Left lung (tissue), 10 donors: ENCODE data around the gene PTPRR. TPM values are rescaled to one million over a fixed set of nuclear protein-coding genes. Genes with fewer than 3 reads are reported as not detected.

Source experiments
- ATAC-seq: fragments of 200-7000 bp; cut with Tn5 transposase; one replicate; pipeline ENCODE4 v1.9.1; 2020; ENCODE audit warnings: moderate library complexity
- DNase-seq, 4 donors: peaks; one replicate each; pipeline ENCODE4 v3.0.0-alpha.2; 2013 to 2020
- H3K27ac ChIP-seq, 2 donors: fragments of 200-600 bp; sonication (generic) in 1 of 2; one replicate each; pipeline versions ENCODE4 v1.5.0 to v1.8.0; 2020 to 2021
- H3K27me3 ChIP-seq, 2 donors: fragments of 200-600 bp; sonication (generic) in 1 of 2; one replicate each; pipeline versions ENCODE4 v1.5.0 to v1.8.0; 2020 to 2021
- H3K36me3 ChIP-seq, 2 donors: fragments of 200-600 bp; sonication (generic) in 1 of 2; one replicate each; pipeline versions ENCODE4 v1.5.0 to v1.8.0; 2020 to 2021
- H3K4me1 ChIP-seq, 2 donors: fragments of 200-600 bp; one replicate each; pipeline ENCODE4 v1.8.0; 2021
- H3K4me3 ChIP-seq, 2 donors: fragments of 200-600 bp; sonication (generic) in 1 of 2; one replicate each; pipeline versions ENCODE4 v1.5.0 to v1.8.0; 2020 to 2021; ENCODE audit warnings: mild to moderate bottlenecking in 1 of 2
- H3K9me3 ChIP-seq, 2 donors: fragments of 200-600 bp; sonication (generic) in 1 of 2; one replicate each; pipeline versions ENCODE4 v1.5.0 to v1.8.0; 2020 to 2021
- CTCF ChIP-seq, 2 donors: fragments of 200-600 bp; sonication (generic) in 1 of 2; IDR thresholded peaks; one replicate each; pipeline versions ENCODE4 v1.5.0 to v1.8.0; 2021; ENCODE audit warnings: antibody characterized with exemption in 2 of 2
- intact Hi-C, 2 donors: fragments of 100-400 bp; cut with DNase I; formaldehyde crosslinking; loops; one replicate each; pipeline versions ENCODE4 v1.11.2 to v1.14.2; 2022
- polyA plus RNA-seq, 6 donors: library from polyadenylated mRNA; unstranded; fragments of 120-200 nt; gene quantifications; one replicate each; pipeline ENCODE4 v1.2.1, GENCODE V29; 2013; ENCODE audit not compliant: insufficient read length in 6 of 6
- total RNA-seq, 2 donors: library from RNA; stranded (reverse); fragmentation: NEBNext Ultra II Directional; extraction: Animal tissue kit (Norgen Biotek cat#: 25700); gene quantifications; one replicate each; pipeline ENCODE4 v1.2.1, GENCODE V29; 2021
- donor health status: DM: no; HTN: yes; CAD: no.
- donor health status: DM: no; HTN: no; CAD: no.

Gene PTPRR
- total and polyA plus RNA-seq, 8 donors = 0.10 to 1.4 (median 0.20) TPM

- peaks cover 4 to 10% of the 10 kb centered on the region in 2 donors for H3K4me1 ChIP-seq
- H3K36me3 ChIP-seq = no peaks in the 10 kb centered on the region
- no peaks in the 10 kb centered on the region for H3K9me3 ChIP-seq
- H3K27ac ChIP-seq = peak overlapping the region in 1 of 2 donors; percentile 22
- ATAC-seq (peak; percentile 55), DNase-seq (peak in 2 of 4 donors; percentile 83 to 86)
- TF ChIP-seq CTCF (IDR thresholded peaks at IDR 0.05) = no peak
- no peaks in the 10 kb centered on the region for H3K27me3 ChIP-seq
- intact Hi-C loops = no loop called here
- H3K4me3 ChIP-seq = no peak overlapping the region
These were observed 67.2 kb downstream of the PTPRR start for GRCh38 chr12:70853326-70853725.

GRCh38 chr12:70852416-70853150 is 68.0 kb downstream of the PTPRR start:
- Histone ChIP-seq H3K36me3 (no peaks in the 10 kb centered on the region), H3K27me3 (no peaks in the 10 kb centered on the region), H3K9me3 (no peaks in the 10 kb centered on the region), H3K4me1 (peaks cover 4 to 10% of the 10 kb centered on the region in 2 donors), H3K4me3 (no peak overlapping the region), H3K27ac (no peak overlapping the region)
- ATAC-seq (no peak), DNase-seq (no peak)
- intact Hi-C loops = no loop called here
- TF ChIP-seq CTCF (IDR thresholded peaks at IDR 0.05) = no peak

- H3K27me3 ChIP-seq = no peaks in the 10 kb centered on the region
- no peak overlapping the region for H3K27ac ChIP-seq
- intact Hi-C loops = loop anchor here in 1 of 2 donors (5.0 kb wide), 1 partner anchor 117 kb away; no protein-coding TSS in a partner anchor
- H3K4me1 ChIP-seq = peaks cover 0 to 10% of the 10 kb centered on the region in 2 donors
- peak; percentile 10 to 18 for TF ChIP-seq CTCF (IDR thresholded peaks at IDR 0.05)
- DNase-seq (peak in 1 of 4 donors; percentile 35), ATAC-seq (peak; percentile 76)
- no peaks in the 10 kb centered on the region for H3K36me3 ChIP-seq
- H3K9me3 ChIP-seq = no peaks in the 10 kb centered on the region
- H3K4me3 ChIP-seq = no peak overlapping the region
These were observed 71.1 kb downstream of the PTPRR start for GRCh38 chr12:70849265-70849960.

DNA sequence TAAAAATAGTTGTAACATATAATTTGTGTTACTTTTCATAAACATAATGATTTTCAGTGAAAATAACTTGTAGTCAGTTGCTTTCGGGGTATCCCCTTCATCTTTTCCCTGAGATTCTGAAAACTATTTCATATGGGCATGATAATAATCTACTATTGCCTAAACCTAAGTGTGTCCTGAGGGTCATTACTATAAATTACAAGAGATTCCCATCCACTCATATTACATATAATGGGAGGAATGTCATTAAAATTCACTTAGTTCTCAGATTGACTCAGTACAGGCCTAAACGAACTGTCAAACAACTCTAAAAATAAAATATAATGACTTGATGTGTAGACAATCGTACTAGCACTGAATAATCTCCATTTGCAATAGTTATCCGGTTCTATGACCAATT is 72.7 kb downstream of the PTPRR start:
- no peak for TF ChIP-seq CTCF (IDR thresholded peaks at IDR 0.05)
- ATAC-seq (no peak), DNase-seq (no peak)
- Histone ChIP-seq H3K27ac (no peak overlapping the region), H3K4me3 (no peak overlapping the region), H3K4me1 (peaks cover 0 to 3% of the 10 kb centered on the region in 2 donors), H3K36me3 (no peaks in the 10 kb centered on the region), H3K9me3 (no peaks in the 10 kb centered on the region), H3K27me3 (no peaks in the 10 kb centered on the region)
- intact Hi-C loops = loop anchor here in 1 of 2 donors (5.0 kb wide), 1 partner anchor 116 kb away; no protein-coding TSS in a partner anchor

DNA sequence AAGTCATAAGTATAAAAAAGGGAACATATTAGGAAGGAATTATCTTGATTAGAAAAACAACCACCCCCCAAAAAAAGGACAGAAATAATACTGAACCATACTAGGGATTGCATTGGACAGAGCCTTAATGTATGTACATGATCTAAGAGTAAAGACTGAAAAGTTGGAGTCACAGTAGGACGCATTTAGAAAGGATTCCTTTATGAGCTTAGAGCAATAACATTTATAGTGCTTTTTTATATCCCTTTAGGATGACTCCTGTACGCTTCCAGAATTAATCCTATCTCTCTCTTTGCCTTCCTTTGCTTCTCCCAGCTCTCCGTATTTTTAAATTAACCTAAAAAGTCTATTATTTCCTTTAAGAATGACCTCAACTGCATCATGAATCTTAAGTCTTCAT is 75.3 kb downstream of the PTPRR start:
- no peak for DNase-seq
- no peaks in the 10 kb centered on the region for H3K9me3 ChIP-seq
- no peaks in the 10 kb centered on the region for H3K36me3 ChIP-seq
- H3K27ac ChIP-seq = no peak overlapping the region
- no peak for ATAC-seq
- no peak overlapping the region for H3K4me3 ChIP-seq
- no peaks in the 10 kb centered on the region for H3K27me3 ChIP-seq
- no peak for TF ChIP-seq CTCF (IDR thresholded peaks at IDR 0.05)
- peaks cover 0 to 3% of the 10 kb centered on the region in 2 donors for H3K4me1 ChIP-seq
- intact Hi-C loops = loop anchor here in 1 of 2 donors (5.0 kb wide), 1 partner anchor 113 kb away; no protein-coding TSS in a partner anchor
